Measurements from ENCODE around the gene ING1. TPM values are rescaled to one million over a fixed set of nuclear protein-coding genes. Genes with fewer than 3 reads are reported as not detected.
"Not testable (repeated sequence)": the region's sequence is repeated elsewhere in the genome, so short reads cannot be mapped to it uniquely, and the experiment has no call there.

Gene ING1
- total RNA-seq, 1 donor from 2014 or later, result 18.0 TPM

DNA sequence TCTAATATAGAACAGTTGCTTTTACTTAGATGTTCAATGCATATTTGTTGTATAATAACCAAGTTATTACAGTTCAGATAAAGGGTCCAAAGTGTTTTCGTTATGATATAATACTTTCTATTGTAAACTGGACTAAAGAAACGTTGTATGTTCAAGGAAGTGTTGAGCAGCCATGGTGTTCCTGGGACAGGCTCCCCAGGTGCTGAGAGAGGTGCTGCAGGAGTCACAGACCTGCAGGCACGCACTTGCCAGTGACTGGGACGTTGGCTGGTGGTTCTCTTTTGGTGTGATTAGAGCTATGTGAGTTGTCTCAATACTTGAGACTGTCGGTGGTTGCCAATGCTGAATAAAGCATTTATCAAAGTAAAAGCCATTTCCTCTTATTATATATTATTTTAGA is 9.5 kb downstream of the ING1 start:
- no peaks in the 10 kb centered on the region for H3K27me3 Mint-ChIP-seq
- TF ChIP-seq CTCF (conservative IDR thresholded peaks at IDR 0.05), result no peak
- peaks cover 11% of the 10 kb centered on the region for H3K36me3 Mint-ChIP-seq
- H3K9me3 Mint-ChIP-seq, result no peaks in the 10 kb centered on the region
- H3K27ac Mint-ChIP-seq, result no peak overlapping the region
- no peak for DNase-seq (ENCODE audit: extremely low spot score, unreplicated experiment)
- H3K4me1 Mint-ChIP-seq (ENCODE audit: unreplicated experiment), result peaks cover 9% of the 10 kb centered on the region
- no peak overlapping the region for H3K4me3 Mint-ChIP-seq

- DNase-seq (ENCODE audit: extremely low spot score, unreplicated experiment), result no peak
- Mint-ChIP-seq H3K9me3 (no peaks in the 10 kb centered on the region), H3K27me3 (no peaks in the 10 kb centered on the region), H3K36me3 (peaks cover 11% of the 10 kb centered on the region), H3K4me1 (ENCODE audit: unreplicated experiment) (peaks cover 6% of the 10 kb centered on the region), H3K27ac (no peak overlapping the region), H3K4me3 (no peak overlapping the region)
- no peak for TF ChIP-seq CTCF (conservative IDR thresholded peaks at IDR 0.05)
These were observed 10.1 kb downstream of the ING1 start for GRCh38 chr13:110723598-110723997.

GRCh38 chr13:110726153-110726552 is 12.7 kb downstream of the ING1 start:
- H3K4me3 Mint-ChIP-seq; H3K27ac Mint-ChIP-seq; DNase-seq (ENCODE audit: extremely low spot score, unreplicated experiment); H3K27me3 Mint-ChIP-seq; H3K9me3 Mint-ChIP-seq: not testable (repeated sequence)
- peaks cover 11% of the 10 kb centered on the region for H3K4me1 Mint-ChIP-seq (ENCODE audit: unreplicated experiment)
- H3K36me3 Mint-ChIP-seq, result peaks cover 12% of the 10 kb centered on the region

DNA sequence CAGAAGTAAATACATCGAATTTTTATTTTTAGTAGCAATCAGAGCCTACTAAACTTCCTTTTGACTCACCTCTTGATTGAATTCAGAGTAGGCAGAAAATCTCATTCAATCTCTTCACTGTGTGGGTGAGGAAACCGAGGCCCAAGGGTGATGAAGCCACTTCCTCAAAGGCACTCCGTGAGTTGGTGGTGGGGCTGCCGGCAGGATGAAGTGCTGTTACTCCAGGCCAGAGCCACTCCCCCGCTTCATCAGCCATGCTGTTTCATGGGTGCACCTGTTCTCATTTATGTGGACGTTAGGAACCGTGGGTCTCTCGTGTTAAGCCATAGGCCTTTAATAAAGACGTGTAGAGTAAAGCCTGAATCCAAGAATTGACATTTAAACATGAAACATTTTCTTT is 13.2 kb downstream of the ING1 start:
- Mint-ChIP-seq H3K4me1 (ENCODE audit: unreplicated experiment) (peaks cover 11% of the 10 kb centered on the region), H3K4me3 (no peak overlapping the region), H3K27me3 (no peaks in the 10 kb centered on the region), H3K27ac (no peak overlapping the region), H3K36me3 (peaks cover 11% of the 10 kb centered on the region), H3K9me3 (no peaks in the 10 kb centered on the region)
- DNase-seq (ENCODE audit: extremely low spot score, unreplicated experiment), result no peak
- TF ChIP-seq CTCF (conservative IDR thresholded peaks at IDR 0.05), result no peak

DNA sequence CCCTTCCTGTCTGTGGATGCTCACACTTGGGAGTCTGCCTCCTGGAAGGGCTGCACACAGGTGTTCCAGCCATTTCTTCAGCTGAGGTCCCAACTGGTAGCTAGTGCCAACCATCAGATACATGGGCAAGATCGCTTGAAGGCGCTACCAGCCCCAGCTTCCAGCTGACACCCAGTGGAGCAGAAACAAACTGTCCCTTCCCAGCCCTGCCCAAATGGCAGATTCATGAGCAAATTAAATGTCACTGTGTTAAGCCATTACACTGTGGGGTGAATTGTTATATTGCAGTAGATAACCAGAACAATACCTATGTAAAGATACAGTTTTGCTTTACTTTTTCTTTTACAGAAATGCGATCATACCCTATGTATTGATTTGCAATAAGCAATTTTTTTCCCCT is 17.6 kb downstream of the ING1 start:
- no peaks in the 10 kb centered on the region for H3K27me3 Mint-ChIP-seq
- peaks cover 4% of the 10 kb centered on the region for H3K4me1 Mint-ChIP-seq (ENCODE audit: unreplicated experiment)
- H3K36me3 Mint-ChIP-seq, result peaks cover 9% of the 10 kb centered on the region
- TF ChIP-seq CTCF (conservative IDR thresholded peaks at IDR 0.05), result no peak
- DNase-seq (ENCODE audit: extremely low spot score, unreplicated experiment), result no peak
- H3K27ac Mint-ChIP-seq, result no peak overlapping the region
- no peak overlapping the region for H3K4me3 Mint-ChIP-seq
- H3K9me3 Mint-ChIP-seq, result no peaks in the 10 kb centered on the region

DNA sequence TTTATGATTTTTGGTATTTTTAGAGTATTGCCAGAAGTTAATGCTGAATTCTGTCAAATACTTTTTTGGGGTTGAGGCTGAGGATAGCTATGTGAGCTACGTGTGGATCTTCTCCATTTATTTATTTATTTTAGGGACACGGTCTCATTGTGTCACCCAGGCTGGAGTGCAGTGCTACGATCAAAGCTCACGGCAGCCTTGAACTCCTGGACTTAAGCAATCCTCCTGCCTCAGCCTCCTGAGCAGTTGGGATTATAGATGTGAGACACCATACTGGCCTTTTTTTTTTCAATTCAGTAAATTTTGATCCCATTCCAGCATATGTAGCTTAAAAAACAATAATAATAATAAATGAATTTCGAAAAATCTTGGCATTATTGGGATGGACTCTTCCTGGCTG is 21.1 kb downstream of the ING1 start:
- Mint-ChIP-seq H3K27ac (no peak overlapping the region), H3K9me3 (no peaks in the 10 kb centered on the region), H3K4me3 (no peak overlapping the region), H3K36me3 (peaks cover under 1% of the 10 kb centered on the region), H3K27me3 (no peaks in the 10 kb centered on the region), H3K4me1 (ENCODE audit: unreplicated experiment) (no peaks in the 10 kb centered on the region)
- TF ChIP-seq CTCF (conservative IDR thresholded peaks at IDR 0.05), result no peak
- no peak for DNase-seq (ENCODE audit: extremely low spot score, unreplicated experiment)

All from type B pancreatic cell (in vitro differentiated cells).